ENCODE measurements around the gene FNBP1L.

DNA sequence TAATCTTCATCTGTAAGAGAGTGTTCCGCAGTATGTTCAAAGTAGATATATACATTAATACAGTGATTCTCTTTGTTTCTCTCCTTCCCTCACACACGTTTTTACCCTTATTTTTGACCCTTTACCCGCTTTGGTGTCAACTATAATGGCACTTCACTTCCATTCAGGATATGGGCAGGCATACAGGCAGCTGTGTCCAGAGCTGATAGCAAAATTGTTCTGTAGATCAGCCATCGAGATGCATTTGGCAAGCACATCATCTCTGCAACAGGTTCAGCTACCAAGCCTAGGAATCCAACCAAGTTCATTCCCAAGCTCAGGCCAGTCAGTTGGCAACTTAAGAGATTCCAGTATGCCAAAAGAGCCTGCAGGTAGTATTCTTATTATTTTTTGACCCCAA lies 74.8 kb downstream of the FNBP1L start:
- no peak for TF ChIP-seq CTCF (IDR thresholded peaks at IDR 0.05)
- TF ChIP-seq POLR2A (IDR thresholded peaks at IDR 0.05), result no peak
